IPS-15b (cell line): ENCODE results near the gene FIZ1.

Experiments used
- H3K27me3 ChIP-seq: one replicate; pipeline ENCODE4 v1.6.1; 2013; ENCODE audit warnings: low read length; ENCODE audit not compliant: control insufficient read depth, insufficient read depth
- H3K36me3 ChIP-seq: one replicate; pipeline ENCODE4 v1.6.1; 2013; ENCODE audit warnings: low read length; ENCODE audit not compliant: control insufficient read depth, insufficient read depth
- H3K4me1 ChIP-seq: one replicate; pipeline ENCODE4 v1.6.1; 2013; ENCODE audit warnings: mild to moderate bottlenecking, low read length; ENCODE audit not compliant: control insufficient read depth, insufficient read depth
- H3K4me3 ChIP-seq: one replicate; pipeline ENCODE4 v1.5.1; 2013; ENCODE audit warnings: low read depth, low read length
- H3K9ac ChIP-seq: one replicate; pipeline ENCODE4 v1.6.1; 2013; ENCODE audit warnings: low read depth, mild to moderate bottlenecking, low read length
- H3K9me3 ChIP-seq: one replicate; pipeline ENCODE4 v1.6.1; 2013; ENCODE audit warnings: mild to moderate bottlenecking, low read length; ENCODE audit not compliant: control insufficient read depth, insufficient read depth

FIZ1 gene

DNA sequence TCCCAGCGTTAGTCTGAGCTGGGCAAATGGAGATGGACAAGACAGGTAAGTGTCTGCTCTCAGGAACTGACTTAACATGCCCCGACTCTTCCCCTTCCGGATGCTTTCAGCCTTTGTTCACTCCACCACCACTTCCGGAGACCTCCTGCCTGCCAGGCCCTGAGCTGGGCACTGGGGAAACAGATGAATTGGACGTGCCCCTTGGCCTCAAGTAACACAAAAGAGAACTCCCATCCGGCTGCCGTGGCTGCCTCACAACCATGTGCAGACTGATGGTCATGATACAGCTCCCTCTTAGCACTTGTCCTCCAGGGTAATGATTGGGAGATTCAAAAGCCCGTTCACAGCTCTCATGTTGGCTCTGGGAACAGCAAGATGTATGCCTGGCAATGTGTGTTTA is 18.1 kb upstream of the FIZ1 start:
- H3K36me3 ChIP-seq = peaks cover 21% of the 10 kb centered on the region
- H3K27me3 ChIP-seq = no peaks in the 10 kb centered on the region
- H3K9me3 ChIP-seq = no peaks in the 10 kb centered on the region
- no peak overlapping the region for H3K9ac ChIP-seq
- no peak overlapping the region for H3K4me3 ChIP-seq
- no peaks in the 10 kb centered on the region for H3K4me1 ChIP-seq

DNA sequence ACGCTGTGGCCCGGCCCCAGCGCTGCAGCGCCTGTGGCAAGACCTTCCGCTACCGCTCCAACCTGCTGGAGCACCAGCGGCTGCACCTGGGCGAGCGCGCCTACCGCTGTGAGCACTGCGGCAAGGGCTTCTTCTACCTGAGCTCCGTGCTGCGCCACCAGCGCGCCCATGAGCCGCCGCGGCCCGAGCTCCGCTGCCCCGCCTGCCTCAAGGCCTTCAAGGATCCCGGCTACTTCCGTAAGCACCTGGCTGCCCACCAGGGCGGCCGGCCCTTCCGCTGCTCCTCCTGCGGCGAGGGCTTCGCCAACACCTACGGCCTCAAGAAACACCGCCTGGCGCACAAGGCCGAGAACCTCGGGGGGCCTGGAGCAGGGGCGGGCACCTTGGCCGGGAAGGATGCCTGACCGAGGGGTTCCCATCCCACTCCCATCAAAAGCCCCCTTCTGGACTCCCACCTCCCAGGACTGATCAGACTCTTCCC is 17.1 kb upstream of the FIZ1 start:
- H3K9ac ChIP-seq = no peak overlapping the region
- no peaks in the 10 kb centered on the region for H3K9me3 ChIP-seq
- no peaks in the 10 kb centered on the region for H3K4me1 ChIP-seq
- peaks cover 21% of the 10 kb centered on the region for H3K36me3 ChIP-seq
- H3K27me3 ChIP-seq = no peaks in the 10 kb centered on the region
- no peak overlapping the region for H3K4me3 ChIP-seq

DNA sequence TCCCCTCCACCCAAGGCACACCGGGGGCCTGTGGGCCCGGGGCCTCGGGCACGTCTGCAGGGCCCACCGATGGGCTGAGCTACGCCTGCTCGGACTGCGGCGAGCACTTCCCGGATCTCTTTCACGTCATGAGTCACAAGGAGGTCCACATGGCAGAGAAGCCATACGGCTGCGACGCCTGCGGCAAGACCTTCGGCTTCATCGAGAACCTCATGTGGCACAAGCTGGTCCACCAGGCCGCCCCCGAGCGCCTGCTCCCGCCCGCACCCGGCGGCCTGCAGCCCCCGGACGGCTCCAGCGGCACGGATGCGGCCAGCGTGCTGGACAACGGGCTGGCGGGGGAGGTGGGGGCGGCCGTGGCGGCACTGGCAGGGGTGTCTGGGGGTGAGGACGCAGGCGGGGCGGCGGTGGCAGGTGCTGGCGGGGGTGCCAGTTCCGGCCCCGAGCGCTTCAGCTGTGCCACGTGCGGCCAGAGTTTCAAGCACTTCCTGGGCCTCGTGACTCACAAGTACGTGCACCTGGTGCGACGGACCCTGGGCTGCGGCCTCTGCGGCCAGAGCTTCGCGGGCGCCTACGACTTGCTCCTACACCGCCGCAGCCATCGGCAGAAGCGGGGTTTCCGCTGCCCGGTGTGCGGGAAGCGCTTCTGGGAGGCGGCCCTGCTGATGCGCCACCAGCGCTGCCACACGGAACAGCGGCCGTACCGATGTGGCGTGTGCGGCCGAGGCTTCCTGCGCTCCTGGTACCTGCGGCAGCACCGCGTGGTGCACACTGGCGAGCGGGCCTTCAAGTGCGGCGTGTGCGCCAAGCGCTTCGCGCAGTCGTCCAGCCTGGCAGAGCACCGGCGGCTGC is 16.5 kb upstream of the FIZ1 start:
- Histone ChIP-seq H3K36me3 (peaks cover 17% of the 10 kb centered on the region), H3K9me3 (no peaks in the 10 kb centered on the region), H3K4me3 (no peak overlapping the region), H3K9ac (no peak overlapping the region), H3K4me1 (no peaks in the 10 kb centered on the region), H3K27me3 (no peaks in the 10 kb centered on the region)

DNA sequence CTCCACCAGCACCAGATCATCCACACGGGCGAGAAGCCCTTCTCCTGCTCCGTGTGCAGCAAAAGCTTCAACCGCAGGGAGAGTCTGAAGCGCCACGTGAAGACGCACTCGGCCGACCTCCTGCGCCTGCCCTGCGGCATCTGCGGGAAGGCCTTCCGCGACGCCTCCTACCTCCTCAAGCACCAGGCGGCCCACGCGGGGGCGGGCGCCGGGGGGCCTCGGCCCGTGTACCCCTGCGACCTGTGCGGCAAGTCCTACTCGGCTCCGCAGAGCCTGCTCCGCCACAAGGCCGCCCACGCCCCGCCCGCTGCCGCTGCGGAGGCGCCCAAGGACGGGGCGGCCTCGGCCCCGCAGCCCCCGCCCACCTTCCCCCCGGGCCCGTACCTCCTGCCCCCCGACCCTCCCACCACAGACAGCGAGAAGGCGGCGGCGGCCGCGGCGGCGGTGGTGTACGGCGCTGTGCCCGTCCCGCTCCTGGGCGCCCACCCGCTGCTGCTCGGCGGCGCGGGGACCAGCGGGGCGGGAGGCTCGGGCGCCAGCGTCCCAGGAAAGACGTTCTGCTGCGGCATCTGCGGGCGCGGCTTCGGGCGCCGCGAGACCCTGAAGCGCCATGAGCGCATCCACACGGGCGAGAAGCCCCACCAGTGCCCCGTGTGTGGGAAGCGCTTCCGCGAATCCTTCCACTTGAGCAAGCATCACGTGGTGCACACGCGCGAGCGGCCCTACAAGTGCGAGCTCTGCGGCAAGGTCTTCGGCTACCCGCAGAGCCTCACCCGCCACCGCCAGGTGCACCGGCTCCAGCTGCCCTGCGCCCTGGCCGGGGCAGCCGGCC is 15.6 kb upstream of the FIZ1 start:
- no peak overlapping the region for H3K9ac ChIP-seq
- no peaks in the 10 kb centered on the region for H3K27me3 ChIP-seq
- H3K9me3 ChIP-seq = no peaks in the 10 kb centered on the region

DNA sequence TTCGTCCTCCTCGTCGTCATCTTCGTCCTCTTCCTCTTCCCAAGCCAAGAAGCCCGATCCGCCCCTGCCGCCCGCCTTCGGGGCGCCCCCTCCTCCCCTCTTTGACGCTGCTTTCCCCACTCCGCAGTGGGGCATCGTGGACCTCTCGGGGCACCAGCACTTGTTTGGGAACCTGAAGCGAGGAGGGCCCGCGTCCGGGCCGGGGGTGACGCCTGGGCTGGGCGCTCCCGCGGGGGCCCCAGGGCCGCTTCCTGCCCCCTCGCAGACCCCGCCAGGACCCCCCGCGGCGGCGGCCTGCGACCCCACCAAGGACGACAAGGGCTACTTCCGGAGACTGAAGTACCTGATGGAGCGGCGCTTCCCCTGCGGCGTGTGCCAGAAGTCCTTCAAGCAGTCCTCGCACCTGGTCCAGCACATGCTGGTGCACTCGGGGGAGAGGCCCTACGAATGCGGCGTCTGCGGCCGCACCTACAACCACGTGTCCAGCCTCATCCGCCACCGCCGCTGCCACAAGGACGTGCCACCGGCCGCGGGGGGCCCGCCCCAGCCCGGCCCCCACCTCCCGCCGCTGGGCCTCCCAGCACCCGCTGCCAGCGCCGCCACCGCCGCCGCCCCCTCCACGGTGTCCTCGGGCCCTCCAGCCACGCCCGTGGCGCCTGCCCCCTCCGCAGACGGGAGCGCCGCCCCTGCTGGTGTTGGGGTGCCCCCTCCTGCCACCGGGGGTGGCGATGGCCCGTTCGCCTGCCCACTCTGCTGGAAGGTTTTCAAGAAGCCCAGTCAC is 14.8 kb upstream of the FIZ1 start:
- Histone ChIP-seq H3K4me1 (no peaks in the 10 kb centered on the region), H3K9me3 (no peaks in the 10 kb centered on the region), H3K4me3 (no peak overlapping the region), H3K27me3 (no peaks in the 10 kb centered on the region), H3K9ac (no peak overlapping the region), H3K36me3 (peaks cover 22% of the 10 kb centered on the region)

More for the DNA sequence above, 15.6 kb upstream of the FIZ1 start:
- Histone ChIP-seq H3K36me3 (peaks cover 17% of the 10 kb centered on the region), H3K4me3 (no peak overlapping the region), H3K4me1 (no peaks in the 10 kb centered on the region)

DNA sequence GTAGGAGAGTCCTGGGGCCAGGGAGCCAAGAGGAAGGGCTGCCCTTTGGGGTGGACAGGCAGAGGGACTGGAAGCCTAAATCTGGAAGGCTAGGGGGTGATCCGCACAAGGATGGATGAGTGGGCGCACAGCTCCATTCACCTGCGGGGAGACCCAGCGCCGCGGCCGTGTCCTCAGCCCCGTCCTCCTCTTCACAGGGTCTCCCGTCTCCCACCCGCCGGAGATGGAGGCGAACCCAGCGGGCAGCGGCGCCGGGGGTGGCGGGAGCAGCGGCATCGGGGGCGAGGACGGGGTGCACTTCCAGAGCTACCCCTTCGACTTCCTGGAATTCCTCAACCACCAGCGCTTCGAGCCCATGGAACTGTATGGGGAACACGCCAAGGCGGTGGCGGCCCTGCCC is 14.1 kb upstream of the FIZ1 start:
- Histone ChIP-seq H3K9me3 (no peaks in the 10 kb centered on the region), H3K36me3 (peaks cover 22% of the 10 kb centered on the region)

DNA sequence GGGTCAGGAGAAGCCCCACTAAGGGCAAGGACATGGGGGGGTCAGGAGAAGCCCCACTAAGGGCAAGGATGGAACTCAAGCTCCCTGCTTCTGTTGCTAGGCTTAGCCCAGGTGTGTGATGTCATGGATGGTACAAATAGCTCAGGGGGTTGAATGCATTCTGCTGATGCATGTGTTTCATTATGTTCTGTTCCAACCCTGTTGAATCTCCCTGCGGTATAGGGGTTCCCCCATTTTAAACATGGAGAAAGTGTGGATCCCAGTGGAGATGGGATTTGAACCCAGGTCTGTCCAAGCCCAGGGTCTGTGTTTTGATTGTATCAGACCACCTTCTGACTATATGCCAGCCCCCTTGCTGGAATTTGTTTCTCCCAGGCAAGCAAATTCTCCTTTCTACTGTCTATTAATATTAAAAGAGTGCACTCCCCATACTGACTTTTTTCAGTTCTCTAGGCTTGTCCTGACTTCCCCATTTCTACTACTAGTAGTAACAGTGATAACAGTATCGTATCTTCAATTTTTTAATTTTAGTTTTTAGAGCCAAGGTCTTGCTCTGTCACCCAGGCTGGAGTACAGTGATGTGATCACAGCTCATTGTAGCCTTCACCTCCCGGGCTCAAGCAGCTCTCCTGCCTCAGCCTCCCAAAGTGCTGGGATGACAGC is 12.8 kb upstream of the FIZ1 start:
- Histone ChIP-seq H3K4me3 (no peak overlapping the region), H3K27me3 (no peaks in the 10 kb centered on the region), H3K4me1 (no peaks in the 10 kb centered on the region), H3K9me3 (no peaks in the 10 kb centered on the region), H3K9ac (no peak overlapping the region), H3K36me3 (peaks cover 25% of the 10 kb centered on the region)

More for the DNA sequence above, 14.1 kb upstream of the FIZ1 start:
- no peak overlapping the region for H3K4me3 ChIP-seq
- no peak overlapping the region for H3K9ac ChIP-seq
- H3K4me1 ChIP-seq = no peaks in the 10 kb centered on the region
- H3K27me3 ChIP-seq = no peaks in the 10 kb centered on the region

DNA sequence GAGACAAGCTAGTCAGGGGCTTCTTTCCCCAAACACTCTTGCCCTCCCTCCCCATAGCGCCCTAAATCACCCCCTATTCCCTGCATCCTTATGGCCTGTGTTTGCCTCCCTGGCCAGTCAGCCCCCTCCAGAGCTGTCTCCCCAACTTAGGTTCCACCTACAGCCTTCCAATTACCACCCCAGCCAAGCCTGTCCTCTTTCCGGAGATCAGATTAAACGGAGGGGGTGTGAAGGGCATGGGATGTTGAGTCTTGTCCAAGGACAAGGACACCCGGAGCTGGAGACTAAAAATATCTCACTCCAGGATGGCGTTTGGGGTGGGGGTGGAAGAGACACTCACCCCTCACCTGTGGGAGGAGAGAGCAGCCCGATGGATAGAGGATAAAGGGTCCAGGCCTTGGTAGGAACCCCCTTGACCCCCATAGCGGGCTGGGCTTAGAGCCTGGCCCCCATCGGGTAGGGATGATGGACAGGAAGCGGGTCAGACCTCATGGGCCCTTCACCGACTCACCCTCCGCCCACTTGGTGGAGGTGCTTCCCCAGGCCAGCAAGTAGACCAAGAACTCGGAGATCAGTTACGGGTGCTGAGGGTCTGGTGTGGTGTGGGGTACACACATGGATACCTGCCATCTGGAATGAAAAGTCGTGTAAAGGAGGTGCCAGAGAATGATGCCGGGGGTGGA is 12.1 kb upstream of the FIZ1 start:
- no peaks in the 10 kb centered on the region for H3K4me1 ChIP-seq
- no peaks in the 10 kb centered on the region for H3K9me3 ChIP-seq
- H3K4me3 ChIP-seq = no peak overlapping the region
- H3K36me3 ChIP-seq = peaks cover 23% of the 10 kb centered on the region
- H3K9ac ChIP-seq = no peak overlapping the region
- H3K27me3 ChIP-seq = no peaks in the 10 kb centered on the region

DNA sequence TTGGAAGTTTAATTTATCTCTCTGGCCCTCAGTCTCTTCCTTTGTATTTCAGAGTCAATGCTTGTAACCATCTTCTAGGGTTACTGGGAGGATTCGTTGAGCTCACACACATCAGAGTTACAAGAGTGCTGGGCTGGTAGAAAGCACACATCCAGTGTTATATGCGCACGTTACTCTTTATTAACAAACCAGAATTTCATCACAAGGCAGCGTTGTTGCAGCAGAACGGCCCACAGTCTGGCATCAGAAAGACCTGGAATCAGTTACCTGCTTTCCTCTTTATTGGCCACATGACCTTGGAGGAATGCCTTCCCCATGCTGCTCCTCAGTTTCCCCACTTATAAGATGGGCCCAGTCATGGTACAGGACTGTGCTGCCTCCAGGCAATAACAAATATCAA is 10.0 kb upstream of the FIZ1 start:
- H3K27me3 ChIP-seq = no peaks in the 10 kb centered on the region
- H3K36me3 ChIP-seq = peaks cover 8% of the 10 kb centered on the region
- H3K4me3 ChIP-seq = no peak overlapping the region
- no peaks in the 10 kb centered on the region for H3K4me1 ChIP-seq
- no peaks in the 10 kb centered on the region for H3K9me3 ChIP-seq
- no peak overlapping the region for H3K9ac ChIP-seq

DNA sequence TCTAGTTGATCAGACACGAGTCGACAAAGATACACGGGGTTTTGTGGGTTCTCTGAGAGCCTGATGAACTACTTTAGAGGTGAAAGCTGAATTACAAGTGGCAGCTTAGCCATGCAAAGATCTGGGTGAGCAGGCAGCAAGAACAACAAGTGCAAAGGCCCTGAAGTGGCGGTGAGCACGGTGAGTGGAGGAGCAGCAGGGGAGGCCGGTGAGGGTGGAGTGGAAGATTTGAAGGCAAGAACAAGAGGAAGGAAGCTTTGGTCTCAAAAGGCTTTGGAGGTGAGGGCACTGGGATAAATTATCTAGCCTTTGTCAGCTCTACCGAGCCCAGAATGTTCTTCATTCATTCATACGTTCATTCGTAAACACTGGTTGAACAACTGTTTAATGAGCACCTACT is 7.5 kb upstream of the FIZ1 start:
- peaks cover 6% of the 10 kb centered on the region for H3K4me1 ChIP-seq
- H3K36me3 ChIP-seq = peaks cover 8% of the 10 kb centered on the region
- H3K9ac ChIP-seq = peak overlapping the region; percentile 12
- no peaks in the 10 kb centered on the region for H3K9me3 ChIP-seq
- no peaks in the 10 kb centered on the region for H3K27me3 ChIP-seq
- H3K4me3 ChIP-seq = peak overlapping the region; percentile 89

DNA sequence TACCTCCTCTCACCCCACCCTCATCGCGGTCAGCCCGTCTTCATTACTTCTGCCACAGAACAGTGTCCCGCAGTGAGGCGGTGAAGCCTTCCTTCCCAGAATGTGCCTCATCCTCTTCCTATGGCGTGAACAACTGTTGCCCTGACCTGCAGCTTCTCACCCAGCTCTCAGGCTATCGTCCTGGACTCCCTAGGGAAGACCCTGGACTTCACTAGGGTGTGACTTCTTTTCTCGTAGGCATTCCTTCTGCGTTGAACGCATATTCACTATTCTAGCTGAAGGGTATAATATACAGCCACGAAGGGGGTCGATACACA is 7.1 kb upstream of the FIZ1 start:
- H3K36me3 ChIP-seq = peaks cover 8% of the 10 kb centered on the region
- H3K4me1 ChIP-seq = peaks cover 6% of the 10 kb centered on the region
- no peaks in the 10 kb centered on the region for H3K9me3 ChIP-seq

More for the DNA sequence above, 7.1 kb upstream of the FIZ1 start:
- no peak overlapping the region for H3K9ac ChIP-seq
- peak overlapping the region; percentile 89 for H3K4me3 ChIP-seq
- H3K27me3 ChIP-seq = no peaks in the 10 kb centered on the region
